CD4-positive, alpha-beta T cell treated with Interleukin-12 subunit alpha and Interleukin-12 subunit beta, for 1 hour (primary cell): ENCODE results near the gene ZNF414.
"Not testable (repeated sequence)": the region's sequence is repeated elsewhere in the genome, so short reads cannot be mapped to it uniquely, and the experiment has no call there.

Experiments used
- DNase-seq: peaks from one replicate; pipeline ENCODE4 v3.0.0-alpha.2; 2020

The ZNF414 gene

GRCh38 chr19:8517551-8518442 lies 3.8 kb upstream of the ZNF414 start:
- peak; percentile 72 for DNase-seq

GRCh38 chr19:8515317-8515716 lies 1.4 kb upstream of the ZNF414 start:
- peak; percentile 69 for DNase-seq

- DNase-seq = not testable (repeated sequence)
Measured at GRCh38 chr19:8514505-8515009, 590 bp upstream of the ZNF414 start.

- no peak for DNase-seq
Measured at GRCh38 chr19:8513036-8513686, 806 bp downstream of the ZNF414 start.

- DNase-seq = no peak
Measured at GRCh38 chr19:8512115-8512967, 1.6 kb downstream of the ZNF414 start.

- no peak for DNase-seq
Measured at GRCh38 chr19:8511573-8512101, 2.3 kb downstream of the ZNF414 start.

GRCh38 chr19:8510589-8511115 lies 3.3 kb downstream of the ZNF414 start:
- DNase-seq = no peak

GRCh38 chr19:8506402-8506957 lies 7.5 kb downstream of the ZNF414 start:
- DNase-seq = no peak

GRCh38 chr19:8505680-8506401 lies 8.1 kb downstream of the ZNF414 start:
- peak; percentile 70 for DNase-seq

- DNase-seq = no peak
Measured at GRCh38 chr19:8504919-8505318, 9.0 kb downstream of the ZNF414 start.

- no peak for DNase-seq
Measured at GRCh38 chr19:8504171-8504570, 9.8 kb downstream of the ZNF414 start.

GRCh38 chr19:8503510-8503909 lies 10.5 kb downstream of the ZNF414 start:
- DNase-seq = no peak

GRCh38 chr19:8501981-8502380 lies 12.0 kb downstream of the ZNF414 start:
- no peak for DNase-seq

- DNase-seq = no peak
Measured at GRCh38 chr19:8501516-8501915, 12.5 kb downstream of the ZNF414 start.

GRCh38 chr19:8500158-8500557 lies 13.8 kb downstream of the ZNF414 start:
- no peak for DNase-seq

GRCh38 chr19:8499048-8499833 lies 14.7 kb downstream of the ZNF414 start:
- no peak for DNase-seq

GRCh38 chr19:8498295-8498694 lies 15.7 kb downstream of the ZNF414 start:
- DNase-seq = no peak

GRCh38 chr19:8494158-8494557 lies 19.8 kb downstream of the ZNF414 start:
- DNase-seq = no peak

GRCh38 chr19:8491574-8491973 lies 22.4 kb downstream of the ZNF414 start:
- DNase-seq = no peak

- DNase-seq = no peak
Measured at GRCh38 chr19:8490873-8491272, 23.1 kb downstream of the ZNF414 start.

- DNase-seq = no peak
Measured at GRCh38 chr19:8490395-8490760, 23.6 kb downstream of the ZNF414 start.
